Spleen (tissue), 11 donors: ENCODE data around the gene BNC2. TPM values are rescaled to one million over a fixed set of nuclear protein-coding genes. Genes with fewer than 3 reads are reported as not detected.

ENCODE experiments used
- DNase-seq: peaks from one replicate; pipeline ENCODE4 v3.0.0-alpha.2; 2020
- H3K27ac ChIP-seq, 8 donors: fragments of 200-600 bp; sonication (generic) in 7 of 8; 1 replicate in 4 of 8; 2 replicates in 4 of 8; pipeline versions ENCODE4 v1.5.0 to v1.8.0; 2016 to 2021; ENCODE audit warnings: inconsistent platforms in 4 of 8, mild to moderate bottlenecking in 4 of 8, moderate library complexity in 1 of 8
- H3K27me3 ChIP-seq, 7 donors: fragments of 200-600 bp; sonication (generic) in 6 of 7; replicated peaks in 1 of 7; 1 replicate in 4 of 7; 2 replicates in 3 of 7; pipeline versions ENCODE4 v1.5.0 to v1.8.0; 2016 to 2021; ENCODE audit warnings: inconsistent platforms in 3 of 7, mild to moderate bottlenecking in 1 of 7
- H3K36me3 ChIP-seq, 6 donors: fragments of 200-600 bp; sonication (generic) in 5 of 6; 1 replicate in 4 of 6; 2 replicates in 2 of 6; pipeline versions ENCODE4 v1.5.0 to v1.8.0; 2016 to 2021; ENCODE audit warnings: inconsistent platforms in 2 of 6
- H3K4me1 ChIP-seq, 6 donors: fragments of 200-600 bp; sonication (generic) in 5 of 6; 1 replicate in 3 of 6; 2 replicates in 3 of 6; pipeline versions ENCODE4 v1.5.0 to v1.8.0; 2016 to 2021; ENCODE audit warnings: inconsistent platforms in 3 of 6
- H3K4me3 ChIP-seq, 8 donors: fragments of 200-600 bp; sonication (generic) in 7 of 8; 1 replicate in 4 of 8; 2 replicates in 4 of 8; pipeline versions ENCODE4 v1.5.0 to v1.8.0; 2016 to 2021; ENCODE audit warnings: inconsistent platforms in 4 of 8, mild to moderate bottlenecking in 4 of 8, moderate library complexity in 2 of 8
- H3K9me3 ChIP-seq, 8 donors: fragments of 200-600 bp; sonication (generic) in 7 of 8; 1 replicate in 4 of 8; 2 replicates in 4 of 8; pipeline versions ENCODE4 v1.5.0 to v1.8.0; 2016 to 2021; ENCODE audit warnings: inconsistent platforms in 4 of 8
- CTCF ChIP-seq, 11 experiments: fragments of 200-600 bp in 7 of 11; fragments of 450-650 bp in 4 of 11; sonication (generic) in 4 of 11; IDR thresholded peaks in 8 of 11; conservative IDR thresholded peaks in 3 of 11; 1 replicate in 7 of 11; 2 replicates in 4 of 11; pipeline versions ENCODE4 v1.4.0 to v1.8.0; 2016 to 2021; ENCODE audit warnings: antibody characterized with exemption in 11 of 11, inconsistent platforms in 4 of 11, mild to moderate bottlenecking in 1 of 11
- POLR2A ChIP-seq, 3 donors: fragments of 450-650 bp; IDR thresholded peaks; one replicate each; pipeline ENCODE4 v1.5.1; 2017; ENCODE audit warnings: antibody characterized with exemption in 3 of 3, mild to moderate bottlenecking in 1 of 3
- POLR2AphosphoS5 ChIP-seq, 3 donors: sonication (generic); formaldehyde crosslinking; IDR thresholded peaks; one replicate each; pipeline ENCODE4 v1.5.1; 2017; ENCODE audit warnings: antibody characterized with exemption in 3 of 3
- WGBS, 5 donors: extraction: QIAGEN DNeasy Blood & Tissue Kit in 3 of 5; methylation state at CpG; one replicate each; pipeline versions ENCODE4 v1.1.5 to v1.1.7; 2013 to 2018; 5-methylcytosine and 5-hydroxymethylcytosine counted together
- intact Hi-C: fragments of 100-400 bp; cut with DNase I; formaldehyde crosslinking; loops from one replicate; pipeline ENCODE4 v1.15.0; 2023; ENCODE audit warnings: low total_unique reads
- polyA plus RNA-seq, 3 donors: library from polyadenylated mRNA; stranded (reverse); fragments of 200-250 nt; gene quantifications; one replicate each; pipeline ENCODE4 v1.2.1, GENCODE V29; 2013
- total RNA-seq, 7 donors: library from RNA; depleted of rRNA in 3 of 7; stranded (reverse); fragments of >200 nt in 3 of 7; fragmentation: NEBNext Ultra II Directional in 4 of 7; extraction: Animal tissue kit (Norgen Biotek cat#: 25700) in 4 of 7; gene quantifications; one replicate each; pipeline versions ENCODE4 v1.1.0 to v1.2.1, GENCODE V29; 2016 to 2021
- donor health status: healthy with polysubstance abuse.
- donor health status: DM: no; HTN: no; CAD: no; lungs with moderate emphysema.
- donor health status: DM: no; HTN: no; CAD: no.
- donor health status: Bipolar disorder and iron deficiency.
- donor health status: healthy.
- donor health status: DM: no; HTN: no; CAD: no.
- donor health status: DM: yes; HTN: yes; CAD: no.

BNC2 gene
- total and polyA plus RNA-seq, 10 donors, result 0.07 to 4.3 (median 1.3) TPM

- no peak overlapping the region for H3K27ac ChIP-seq
- intact Hi-C loops, result no loop called here
- no peaks in the 10 kb centered on the region for H3K9me3 ChIP-seq
- no peak for TF ChIP-seq POLR2AphosphoS5 (IDR thresholded peaks at IDR 0.05)
- TF ChIP-seq CTCF (IDR thresholded peaks at IDR 0.05 in 8 of 11, conservative IDR thresholded peaks at IDR 0.05 in 3 of 11), result no peak
- TF ChIP-seq POLR2A (IDR thresholded peaks at IDR 0.05), result no peak
- H3K27me3 ChIP-seq, result no peaks in the 10 kb centered on the region
- WGBS, 5 donors, result 62 to 78% (median 69%) methylated on average over 9 of the region's 9 CpGs
- H3K36me3 ChIP-seq, result no peaks in the 10 kb centered on the region
- no peak overlapping the region for H3K4me3 ChIP-seq
- H3K4me1 ChIP-seq, result no peaks in the 10 kb centered on the region
- no peak for DNase-seq
These were observed 456.9 kb downstream of the BNC2 start for GRCh38 chr9:16413509-16414016.

GRCh38 chr9:16412740-16413139 is 457.7 kb downstream of the BNC2 start:
- H3K9me3 ChIP-seq, result no peaks in the 10 kb centered on the region
- 74 to 84% (median 79%) methylated on average over 4 of the region's 4 CpGs for WGBS, 5 donors
- H3K4me3 ChIP-seq, result no peak overlapping the region
- H3K4me1 ChIP-seq, result no peaks in the 10 kb centered on the region
- DNase-seq, result no peak
- TF ChIP-seq POLR2AphosphoS5 (IDR thresholded peaks at IDR 0.05), result no peak
- no peak for TF ChIP-seq CTCF (IDR thresholded peaks at IDR 0.05 in 8 of 11, conservative IDR thresholded peaks at IDR 0.05 in 3 of 11)
- TF ChIP-seq POLR2A (IDR thresholded peaks at IDR 0.05), result no peak
- intact Hi-C loops, result no loop called here
- H3K27me3 ChIP-seq, result peaks cover 0 to 4% (median 0%) of the 10 kb centered on the region in 7 donors
- no peaks in the 10 kb centered on the region for H3K36me3 ChIP-seq
- H3K27ac ChIP-seq, result no peak overlapping the region

- Histone ChIP-seq H3K4me1 (no peaks in the 10 kb centered on the region), H3K27ac (no peak overlapping the region), H3K36me3 (no peaks in the 10 kb centered on the region), H3K9me3 (no peaks in the 10 kb centered on the region), H3K27me3 (peaks cover 0 to 6% (median 0%) of the 10 kb centered on the region in 7 donors), H3K4me3 (no peak overlapping the region)
- no peak for DNase-seq
- intact Hi-C loops, result no loop called here
- TF ChIP-seq POLR2A (IDR thresholded peaks at IDR 0.05) (no peak), CTCF (IDR thresholded peaks at IDR 0.05 in 8 of 11, conservative IDR thresholded peaks at IDR 0.05 in 3 of 11) (no peak), POLR2AphosphoS5 (IDR thresholded peaks at IDR 0.05) (no peak)
- WGBS, 5 donors, result 62 to 85% (median 71%) methylated on average over 4 of the region's 4 CpGs
These were observed 459.2 kb downstream of the BNC2 start for GRCh38 chr9:16411311-16411710.

- TF ChIP-seq POLR2A (IDR thresholded peaks at IDR 0.05), result no peak
- TF ChIP-seq POLR2AphosphoS5 (IDR thresholded peaks at IDR 0.05), result no peak
- TF ChIP-seq CTCF (IDR thresholded peaks at IDR 0.05 in 8 of 11, conservative IDR thresholded peaks at IDR 0.05 in 3 of 11), result no peak
- 71 to 87% (median 81%) methylated on average over 7 of the region's 7 CpGs for WGBS, 5 donors
- no peak overlapping the region for H3K4me3 ChIP-seq
- no peak overlapping the region for H3K27ac ChIP-seq
- intact Hi-C loops, result no loop called here
- no peak for DNase-seq
- no peaks in the 10 kb centered on the region for H3K36me3 ChIP-seq
- H3K4me1 ChIP-seq, result no peaks in the 10 kb centered on the region
- H3K27me3 ChIP-seq, result peaks cover 0 to 6% (median 0%) of the 10 kb centered on the region in 7 donors
- no peaks in the 10 kb centered on the region for H3K9me3 ChIP-seq
These were observed 459.7 kb downstream of the BNC2 start for GRCh38 chr9:16410601-16411280.
